HCT116 (cell line): ENCODE measurements around the gene CENPM. TPM values are rescaled to one million over a fixed set of nuclear protein-coding genes. Genes with fewer than 3 reads are reported as not detected.
A peak's percentile ranks its signal among the peaks of the same experiment; 100 is the strongest.

Experiments used
- ATAC-seq: fragments of 200-7000 bp; cut with Tn5 transposase; 2 replicates; pipeline ENCODE4 v1.9.1; 2020; ENCODE audit warnings: mild to moderate bottlenecking, moderate library complexity
- BruUV-seq: library from RNA; stranded (reverse); fragments of 400-500 nt; replicated peaks from 2 replicates; lab custom pipeline; 2021; lab: Mats Ljungman, UMichigan
- CTCF ChIA-PET: fragments of 300-600 bp; sonication (Branson Sonifier 250); formaldehyde crosslinking; loops from one replicate; lab custom pipeline; 2021; ENCODE audit warnings: antibody characterized with exemption; lab: Charles Lee
- POLR2A ChIA-PET: fragments of 300-600, 350-600 bp; sonication (Branson Sonifier 250); formaldehyde crosslinking; loops from one replicate; lab custom pipeline; 2021; ENCODE audit warnings: antibody characterized with exemption; lab: Charles Lee
- RAD21 ChIA-PET, 2 experiments: fragments of 300-600 bp; sonication (Branson Sonifier 250); formaldehyde crosslinking; loops; one replicate each; lab custom pipeline; 2023; ENCODE audit warnings: low total read pairs in 2 of 2; ENCODE audit not compliant: uncharacterized antibody in 2 of 2, unreplicated experiment in 2 of 2, low non-redundant PET in 1 of 2; lab: Charles Lee
- DNase-seq: peaks from one replicate; pipeline ENCODE4 v3.0.0-alpha.2; 2010; ENCODE audit warnings: low read depth, low spot score
- H2AFZ ChIP-seq: fragments of 200-600 bp; shearing (Covaris generic), sonication (generic); 2 replicates; pipeline ENCODE4 v1.6.1; 2017; ENCODE audit warnings: low read depth, mixed run types, mixed read lengths, antibody characterized with exemption, low read length; ENCODE audit not compliant: poor library complexity, severe bottlenecking
- H3K27ac ChIP-seq: 2 replicates; pipeline ENCODE4 v1.5.1; 2012; ENCODE audit warnings: low read depth, low read length
- H3K27me3 ChIP-seq: fragments of 200-600 bp; sonication (generic); 2 replicates; pipeline ENCODE4 v1.6.1; 2016; ENCODE audit warnings: mixed run types, low read length, mixed read lengths; ENCODE audit not compliant: insufficient read depth
- H3K36me3 ChIP-seq, 2 experiments: fragments of 200-500 bp in 1 of 2; fragments of 200-600 bp in 1 of 2; sonication (Bioruptor generic) in 1 of 2; sonication (generic) in 1 of 2; 2 replicates each; pipeline versions ENCODE4 v1.5.1 to v1.6.1; 2014 to 2016; ENCODE audit warnings: low read length in 2 of 2, inconsistent platforms in 1 of 2, mixed read lengths in 1 of 2, mixed run types in 1 of 2; ENCODE audit not compliant: insufficient read depth in 2 of 2, control insufficient read depth in 1 of 2
- H3K4me1 ChIP-seq, 2 experiments: fragments of 200-600 bp in 1 of 2; sonication (generic) in 1 of 2; 2 replicates each; pipeline versions ENCODE4 v1.5.1 to v1.6.1; 2012 to 2017; ENCODE audit warnings: low read length in 2 of 2, inconsistent platforms in 1 of 2, mild to moderate bottlenecking in 1 of 2, mixed read lengths in 1 of 2, mixed run types in 1 of 2, moderate library complexity in 1 of 2; ENCODE audit not compliant: insufficient read depth in 2 of 2, control insufficient read depth in 1 of 2
- H3K4me2 ChIP-seq: fragments of 200-600 bp; sonication (generic); 2 replicates; pipeline ENCODE4 v1.6.1; 2017; ENCODE audit warnings: mixed run types, low read length, mixed read lengths
- H3K4me3 ChIP-seq, 2 experiments: fragments of 200-600 bp in 1 of 2; sonication (generic) in 1 of 2; replicated peaks in 1 of 2; 2 replicates each; pipeline ENCODE4 v1.5.1; 2011 to 2016; ENCODE audit warnings: low read length in 2 of 2, control low read depth in 1 of 2, low read depth in 1 of 2, mild to moderate bottlenecking in 1 of 2, mixed read lengths in 1 of 2, mixed run types in 1 of 2
- H3K79me2 ChIP-seq: fragments of 200-600 bp; sonication (generic); 2 replicates; pipeline ENCODE4 v1.6.1; 2017; ENCODE audit warnings: mild to moderate bottlenecking, mixed run types, low read length, moderate library complexity, mixed read lengths; ENCODE audit not compliant: insufficient read depth
- H3K9ac ChIP-seq: fragments of 200-600 bp; sonication (generic); 2 replicates; pipeline ENCODE4 v1.6.1; 2016; ENCODE audit warnings: low read length, mixed read lengths
- H3K9me2 ChIP-seq: fragments of 200-600 bp; sonication (generic), shearing (Covaris generic); 2 replicates; pipeline ENCODE4 v1.6.1; 2017; ENCODE audit warnings: mixed run types, mild to moderate bottlenecking, moderate library complexity; ENCODE audit not compliant: insufficient read depth
- H3K9me3 ChIP-seq, 2 experiments: fragments of 200-500 bp in 1 of 2; fragments of 200-600 bp in 1 of 2; sonication (Bioruptor generic) in 1 of 2; sonication (generic) in 1 of 2; 2 replicates each; pipeline ENCODE4 v1.6.1; 2014 to 2017; ENCODE audit warnings: low read length in 2 of 2, mixed read lengths in 2 of 2, inconsistent platforms in 1 of 2, low read depth in 1 of 2, mild to moderate bottlenecking in 1 of 2, mixed run types in 1 of 2, moderate library complexity in 1 of 2; ENCODE audit not compliant: control insufficient read depth in 1 of 2, insufficient read depth in 1 of 2
- H4K20me1 ChIP-seq: fragments of 200-600 bp; sonication (generic), shearing (Covaris generic); 2 replicates; pipeline ENCODE4 v1.6.1; 2017; ENCODE audit warnings: mixed run types, mild to moderate bottlenecking, moderate library complexity; ENCODE audit not compliant: insufficient read depth
- EZH2 ChIP-seq: fragments of 200-600 bp; sonication (generic); IDR thresholded peaks from 2 replicates; pipeline ENCODE4 v1.6.1; 2017; ENCODE audit warnings: antibody characterized with exemption, mixed run types
- SIN3A ChIP-seq: IDR thresholded peaks from 2 replicates; pipeline ENCODE4 v1.6.1; 2012; ENCODE audit warnings: low read depth
- ZNF274 ChIP-seq: fragments of 200-500 bp; sonication (Bioruptor generic); IDR thresholded peaks from 2 replicates; pipeline ENCODE4 v1.6.1; 2014; ENCODE audit warnings: mild to moderate bottlenecking, low read depth, low read length, inconsistent platforms
- intact Hi-C: fragments of 100-400 bp; cut with micrococcal nuclease; formaldehyde crosslinking; loops from 2 replicates; pipeline ENCODE4 v1.10.0; 2022
- total RNA-seq: library from RNA; stranded (reverse); gene quantifications from one replicate; pipeline ENCODE4 v1.2.1, GENCODE V29; 2021; ENCODE audit not compliant: unreplicated experiment
- TF ChIP-seq, protein P1 (sequence below): IDR thresholded peaks from 2 replicates; pipeline ENCODE4 v1.6.1; 2012
- TF ChIP-seq, protein P2 (sequence below): IDR thresholded peaks from 2 replicates; pipeline ENCODE4 v1.6.1; 2012; ENCODE audit warnings: low read depth
- TF ChIP-seq, protein P3 (sequence below): IDR thresholded peaks from 2 replicates; pipeline ENCODE4 v1.6.1; 2012
- TF ChIP-seq, protein P4 (sequence below), 3 experiments: fragments of 200-600 bp in 1 of 3; sonication (generic) in 1 of 3; IDR thresholded peaks in 2 of 3; conservative IDR thresholded peaks in 1 of 3; 2 replicates each; pipeline ENCODE4 v1.5.1; 2012 to 2017; ENCODE audit warnings: low read depth in 2 of 3, low read length in 2 of 3, antibody characterized with exemption in 1 of 3, borderline replicate concordance in 1 of 3, control low read depth in 1 of 3, mild to moderate bottlenecking in 1 of 3, mixed read lengths in 1 of 3, mixed run types in 1 of 3, moderate library complexity in 1 of 3; ENCODE audit not compliant: insufficient read depth in 1 of 3

Gene CENPM
- total RNA-seq, 1 experiment from 2014 or later: 44.7 TPM

GRCh38 chr22:41925783-41926460 lies 21.0 kb downstream of the CENPM start:
- DNase-seq (no peak), ATAC-seq (peak; percentile 78)
- no peaks in the 10 kb centered on the region for H3K36me3 ChIP-seq
- H3K4me2 ChIP-seq: peak overlapping the region; percentile 46
- H3K79me2 ChIP-seq: no peaks in the 10 kb centered on the region
- no peaks in the 10 kb centered on the region for H4K20me1 ChIP-seq
- RAD21 ChIA-PET: interaction anchor here in 1 of 2 experiments (0.5 kb wide), 1 partner anchor 146 kb away, joined by 3 read pairs; no protein-coding TSS in a partner anchor
- no peak overlapping the region for H3K4me3 ChIP-seq
- no peaks in the 10 kb centered on the region for H3K9me3 ChIP-seq
- no peak overlapping the region; the same call in 1 of the 2 replicates for H3K9ac ChIP-seq
- CTCF ChIA-PET: interaction anchor here (0.6 to 1.3 kb wide), 8 partner anchors 9 to 519 kb away, joined by 3 to 9 read pairs (median 3); partner anchors contain the start of genes CCDC134 and SREBF2
- H3K9me2 ChIP-seq: no peaks in the 10 kb centered on the region
- H3K27me3 ChIP-seq: no peaks in the 10 kb centered on the region
- intact Hi-C loops: no loop called here
- TF ChIP-seq SIN3A: no peak
- no peak for TF ChIP-seq EZH2
- TF ChIP-seq ZNF274: no peak
- TF ChIP-seq, protein P1, sequence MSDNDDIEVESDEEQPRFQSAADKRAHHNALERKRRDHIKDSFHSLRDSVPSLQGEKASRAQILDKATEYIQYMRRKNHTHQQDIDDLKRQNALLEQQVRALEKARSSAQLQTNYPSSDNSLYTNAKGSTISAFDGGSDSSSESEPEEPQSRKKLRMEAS: no peak
- TF ChIP-seq, protein P2, sequence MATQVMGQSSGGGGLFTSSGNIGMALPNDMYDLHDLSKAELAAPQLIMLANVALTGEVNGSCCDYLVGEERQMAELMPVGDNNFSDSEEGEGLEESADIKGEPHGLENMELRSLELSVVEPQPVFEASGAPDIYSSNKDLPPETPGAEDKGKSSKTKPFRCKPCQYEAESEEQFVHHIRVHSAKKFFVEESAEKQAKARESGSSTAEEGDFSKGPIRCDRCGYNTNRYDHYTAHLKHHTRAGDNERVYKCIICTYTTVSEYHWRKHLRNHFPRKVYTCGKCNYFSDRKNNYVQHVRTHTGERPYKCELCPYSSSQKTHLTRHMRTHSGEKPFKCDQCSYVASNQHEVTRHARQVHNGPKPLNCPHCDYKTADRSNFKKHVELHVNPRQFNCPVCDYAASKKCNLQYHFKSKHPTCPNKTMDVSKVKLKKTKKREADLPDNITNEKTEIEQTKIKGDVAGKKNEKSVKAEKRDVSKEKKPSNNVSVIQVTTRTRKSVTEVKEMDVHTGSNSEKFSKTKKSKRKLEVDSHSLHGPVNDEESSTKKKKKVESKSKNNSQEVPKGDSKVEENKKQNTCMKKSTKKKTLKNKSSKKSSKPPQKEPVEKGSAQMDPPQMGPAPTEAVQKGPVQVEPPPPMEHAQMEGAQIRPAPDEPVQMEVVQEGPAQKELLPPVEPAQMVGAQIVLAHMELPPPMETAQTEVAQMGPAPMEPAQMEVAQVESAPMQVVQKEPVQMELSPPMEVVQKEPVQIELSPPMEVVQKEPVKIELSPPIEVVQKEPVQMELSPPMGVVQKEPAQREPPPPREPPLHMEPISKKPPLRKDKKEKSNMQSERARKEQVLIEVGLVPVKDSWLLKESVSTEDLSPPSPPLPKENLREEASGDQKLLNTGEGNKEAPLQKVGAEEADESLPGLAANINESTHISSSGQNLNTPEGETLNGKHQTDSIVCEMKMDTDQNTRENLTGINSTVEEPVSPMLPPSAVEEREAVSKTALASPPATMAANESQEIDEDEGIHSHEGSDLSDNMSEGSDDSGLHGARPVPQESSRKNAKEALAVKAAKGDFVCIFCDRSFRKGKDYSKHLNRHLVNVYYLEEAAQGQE: no peak
- TF ChIP-seq, protein P3, sequence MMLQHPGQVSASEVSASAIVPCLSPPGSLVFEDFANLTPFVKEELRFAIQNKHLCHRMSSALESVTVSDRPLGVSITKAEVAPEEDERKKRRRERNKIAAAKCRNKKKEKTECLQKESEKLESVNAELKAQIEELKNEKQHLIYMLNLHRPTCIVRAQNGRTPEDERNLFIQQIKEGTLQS: no peak
- TF ChIP-seq, protein P4, sequence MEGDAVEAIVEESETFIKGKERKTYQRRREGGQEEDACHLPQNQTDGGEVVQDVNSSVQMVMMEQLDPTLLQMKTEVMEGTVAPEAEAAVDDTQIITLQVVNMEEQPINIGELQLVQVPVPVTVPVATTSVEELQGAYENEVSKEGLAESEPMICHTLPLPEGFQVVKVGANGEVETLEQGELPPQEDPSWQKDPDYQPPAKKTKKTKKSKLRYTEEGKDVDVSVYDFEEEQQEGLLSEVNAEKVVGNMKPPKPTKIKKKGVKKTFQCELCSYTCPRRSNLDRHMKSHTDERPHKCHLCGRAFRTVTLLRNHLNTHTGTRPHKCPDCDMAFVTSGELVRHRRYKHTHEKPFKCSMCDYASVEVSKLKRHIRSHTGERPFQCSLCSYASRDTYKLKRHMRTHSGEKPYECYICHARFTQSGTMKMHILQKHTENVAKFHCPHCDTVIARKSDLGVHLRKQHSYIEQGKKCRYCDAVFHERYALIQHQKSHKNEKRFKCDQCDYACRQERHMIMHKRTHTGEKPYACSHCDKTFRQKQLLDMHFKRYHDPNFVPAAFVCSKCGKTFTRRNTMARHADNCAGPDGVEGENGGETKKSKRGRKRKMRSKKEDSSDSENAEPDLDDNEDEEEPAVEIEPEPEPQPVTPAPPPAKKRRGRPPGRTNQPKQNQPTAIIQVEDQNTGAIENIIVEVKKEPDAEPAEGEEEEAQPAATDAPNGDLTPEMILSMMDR (IDR thresholded peaks at IDR 0.05 in 2 of 3, conservative IDR thresholded peaks at IDR 0.05 in 1 of 3; ENCODE audit: borderline replicate concordance in 1 of 3, insufficient read depth in 1 of 3, low read depth in 2 of 3, low read length in 2 of 3): peak; percentile 34 to 79 (median 73); a peak in 5 of 6 replicates
- H2AFZ ChIP-seq: no peak overlapping the region
- H3K27ac ChIP-seq: no peak overlapping the region
- H3K4me1 ChIP-seq: peaks cover 2 to 7% of the 10 kb centered on the region in 2 experiments; a peak in 1 of 4 replicates
- POLR2A ChIA-PET: interaction anchor here (1.6 kb wide), 1 partner anchor 15 kb away, joined by 4 read pairs; no protein-coding TSS in a partner anchor
- no TSS peak for BruUV-seq
